ENCODE data around the gene ALOX5AP.

The ALOX5AP gene

GRCh38 chr13:30720172-30720869 lies 15.0 kb upstream of the ALOX5AP start:
- in situ Hi-C loops (cut with MboI; ENCODE audit: low sequenced_read_pairs, unreplicated experiment), result no loop called here
- peak; percentile 60 for DNase-seq (ENCODE audit: low spot score)
- TF ChIP-seq CTCF (IDR thresholded peaks at IDR 0.05; ENCODE audit: borderline replicate concordance, control extremely low read depth, extremely low read depth, insufficient read depth, missing control alignments), result no peak

DNA sequence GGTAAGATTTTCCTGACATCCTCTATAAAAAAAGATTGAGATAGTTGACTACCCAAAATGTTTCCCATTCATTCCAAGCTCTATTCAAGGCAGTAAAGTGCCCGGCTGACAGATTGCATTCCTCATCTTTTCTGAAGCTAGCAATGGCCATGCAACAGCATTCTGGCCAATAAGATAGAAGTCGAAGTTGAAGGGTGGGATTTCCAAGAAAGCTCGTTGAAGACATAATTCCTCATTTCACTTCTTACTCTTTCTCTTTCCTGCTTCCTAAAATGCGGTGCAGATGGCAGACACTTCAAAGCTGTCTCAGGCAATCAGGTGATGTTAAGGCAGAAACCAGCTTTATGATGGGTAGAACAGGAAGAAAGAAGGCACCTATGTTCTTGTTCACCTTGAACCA lies 13.4 kb upstream of the ALOX5AP start:
- no peak for TF ChIP-seq CTCF (IDR thresholded peaks at IDR 0.05; ENCODE audit: borderline replicate concordance, control extremely low read depth, extremely low read depth, insufficient read depth, missing control alignments)

GRCh38 chr13:30722361-30722760 lies 13.0 kb upstream of the ALOX5AP start:
- no peak for DNase-seq (ENCODE audit: low spot score)
- in situ Hi-C loops (cut with MboI; ENCODE audit: low sequenced_read_pairs, unreplicated experiment), result no loop called here
- TF ChIP-seq CTCF (IDR thresholded peaks at IDR 0.05; ENCODE audit: borderline replicate concordance, control extremely low read depth, extremely low read depth, insufficient read depth, missing control alignments), result no peak

More for the DNA sequence above, 13.4 kb upstream of the ALOX5AP start:
- in situ Hi-C loops (cut with MboI; ENCODE audit: low sequenced_read_pairs, unreplicated experiment), result no loop called here
- no peak for DNase-seq (ENCODE audit: low spot score)

DNA sequence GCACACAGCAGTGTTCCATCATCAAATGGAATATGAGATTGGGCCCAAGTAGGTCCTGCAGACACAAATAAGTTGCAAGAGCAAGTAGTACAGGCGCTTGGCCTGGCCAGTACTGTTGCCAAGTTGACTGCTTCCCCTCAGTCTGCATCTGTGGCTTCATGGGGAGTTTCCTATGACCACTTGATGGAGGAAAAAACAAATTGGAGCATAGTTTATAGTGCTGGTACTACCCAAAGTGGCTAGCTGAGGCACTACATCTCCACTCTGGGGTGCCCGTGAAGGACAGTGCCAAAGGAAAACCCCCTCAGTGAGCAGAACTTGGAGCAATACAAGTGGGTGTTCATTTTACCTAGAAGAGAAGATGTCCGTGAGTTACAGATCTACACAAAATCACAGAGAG lies 10.6 kb upstream of the ALOX5AP start:
- TF ChIP-seq CTCF (IDR thresholded peaks at IDR 0.05; ENCODE audit: borderline replicate concordance, control extremely low read depth, extremely low read depth, insufficient read depth, missing control alignments), result no peak
- in situ Hi-C loops (cut with MboI; ENCODE audit: low sequenced_read_pairs, unreplicated experiment), result no loop called here
- no peak for DNase-seq (ENCODE audit: low spot score)

GRCh38 chr13:30725326-30726085 lies 9.8 kb upstream of the ALOX5AP start:
- in situ Hi-C loops (cut with MboI; ENCODE audit: low sequenced_read_pairs, unreplicated experiment), result no loop called here
- DNase-seq (ENCODE audit: low spot score), result no peak
- TF ChIP-seq CTCF (IDR thresholded peaks at IDR 0.05; ENCODE audit: borderline replicate concordance, control extremely low read depth, extremely low read depth, insufficient read depth, missing control alignments), result no peak

GRCh38 chr13:30726192-30726591 lies 9.2 kb upstream of the ALOX5AP start:
- DNase-seq (ENCODE audit: low spot score), result no peak
- in situ Hi-C loops (cut with MboI; ENCODE audit: low sequenced_read_pairs, unreplicated experiment), result no loop called here
- no peak for TF ChIP-seq CTCF (IDR thresholded peaks at IDR 0.05; ENCODE audit: borderline replicate concordance, control extremely low read depth, extremely low read depth, insufficient read depth, missing control alignments)
